Gastroesophageal sphincter (tissue), 3 donors: ENCODE measurements around the gene LRP1B.

ENCODE experiments used
- POLR2A ChIP-seq, 2 donors: fragments of 450-650 bp; IDR thresholded peaks; one replicate each; pipeline ENCODE4 v1.6.1; 2017; ENCODE audit warnings: antibody characterized with exemption in 2 of 2, mild to moderate bottlenecking in 2 of 2, moderate library complexity in 1 of 2
- POLR2AphosphoS5 ChIP-seq: sonication (generic); formaldehyde crosslinking; IDR thresholded peaks from one replicate; pipeline ENCODE4 v1.6.1; 2017; ENCODE audit warnings: antibody characterized with exemption
- TF ChIP-seq, protein P1 (sequence below), 4 experiments: fragments of 200-600 bp in 2 of 4; fragments of 450-650 bp in 2 of 4; sonication (generic) in 1 of 4; IDR thresholded peaks; one replicate each; pipeline ENCODE4 v1.5.1; 2017 to 2019; ENCODE audit warnings: antibody characterized with exemption in 4 of 4, mild to moderate bottlenecking in 2 of 4, moderate library complexity in 2 of 4

DNA sequence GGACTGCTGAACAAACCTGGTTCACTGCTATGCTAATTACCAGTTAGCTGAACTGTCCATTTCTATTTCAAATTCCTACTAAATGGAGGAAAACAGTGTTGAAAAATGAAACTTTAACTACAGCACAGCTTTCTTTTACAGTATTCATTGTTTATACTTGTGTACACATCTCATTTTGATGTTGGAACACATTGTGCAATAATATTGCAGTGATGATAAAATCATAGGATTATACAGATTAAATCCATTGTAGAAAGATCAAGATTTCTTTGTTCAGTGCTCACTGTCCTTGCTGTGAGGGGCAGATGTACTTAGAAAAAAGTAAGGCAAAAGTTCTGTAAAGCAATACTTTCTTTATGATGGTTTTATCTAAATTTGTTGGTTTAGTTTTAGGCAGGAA is 1055.1 kb downstream of the LRP1B start:
- TF ChIP-seq, protein P1, sequence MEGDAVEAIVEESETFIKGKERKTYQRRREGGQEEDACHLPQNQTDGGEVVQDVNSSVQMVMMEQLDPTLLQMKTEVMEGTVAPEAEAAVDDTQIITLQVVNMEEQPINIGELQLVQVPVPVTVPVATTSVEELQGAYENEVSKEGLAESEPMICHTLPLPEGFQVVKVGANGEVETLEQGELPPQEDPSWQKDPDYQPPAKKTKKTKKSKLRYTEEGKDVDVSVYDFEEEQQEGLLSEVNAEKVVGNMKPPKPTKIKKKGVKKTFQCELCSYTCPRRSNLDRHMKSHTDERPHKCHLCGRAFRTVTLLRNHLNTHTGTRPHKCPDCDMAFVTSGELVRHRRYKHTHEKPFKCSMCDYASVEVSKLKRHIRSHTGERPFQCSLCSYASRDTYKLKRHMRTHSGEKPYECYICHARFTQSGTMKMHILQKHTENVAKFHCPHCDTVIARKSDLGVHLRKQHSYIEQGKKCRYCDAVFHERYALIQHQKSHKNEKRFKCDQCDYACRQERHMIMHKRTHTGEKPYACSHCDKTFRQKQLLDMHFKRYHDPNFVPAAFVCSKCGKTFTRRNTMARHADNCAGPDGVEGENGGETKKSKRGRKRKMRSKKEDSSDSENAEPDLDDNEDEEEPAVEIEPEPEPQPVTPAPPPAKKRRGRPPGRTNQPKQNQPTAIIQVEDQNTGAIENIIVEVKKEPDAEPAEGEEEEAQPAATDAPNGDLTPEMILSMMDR (IDR thresholded peaks at IDR 0.05), result no peak
- TF ChIP-seq POLR2A (IDR thresholded peaks at IDR 0.05), result no peak
- no peak for TF ChIP-seq POLR2AphosphoS5
